H9 (cell line): ENCODE measurements around the gene KCTD1. TPM values are rescaled to one million over a fixed set of nuclear protein-coding genes. Genes with fewer than 3 reads are reported as not detected.

Experiments used
- DNase-seq: peaks from one replicate; pipeline ENCODE4 v3.0.0-alpha.2; 2017
- H2AFZ ChIP-seq: one replicate; pipeline ENCODE4 v1.6.1; 2013; ENCODE audit warnings: mild to moderate bottlenecking, low read length, control low read depth, moderate library complexity
- H2AK5ac ChIP-seq: 2 replicates; pipeline ENCODE4 v1.6.1; 2013; ENCODE audit warnings: low read length, control low read depth, mixed read lengths; ENCODE audit not compliant: insufficient read length
- H2BK120ac ChIP-seq: one replicate; pipeline ENCODE4 v1.6.1; 2013; ENCODE audit warnings: low read depth, mild to moderate bottlenecking, low read length, control low read depth, inconsistent platforms; ENCODE audit not compliant: poor library complexity, severe bottlenecking
- H2BK12ac ChIP-seq: 2 replicates; pipeline ENCODE4 v1.6.1; 2013; ENCODE audit warnings: low read length, control low read depth, mixed read lengths, low read depth; ENCODE audit not compliant: insufficient read length
- H2BK15ac ChIP-seq: 2 replicates; pipeline ENCODE4 v1.6.1; 2013; ENCODE audit warnings: low read depth, low read length, control low read depth
- H2BK20ac ChIP-seq: one replicate; pipeline ENCODE4 v1.6.1; 2013; ENCODE audit warnings: low read depth, mild to moderate bottlenecking, low read length, control low read depth, inconsistent platforms; ENCODE audit not compliant: poor library complexity, severe bottlenecking
- H2BK5ac ChIP-seq: 2 replicates; pipeline ENCODE4 v1.6.1; 2013; ENCODE audit warnings: low read length, control low read depth, mixed read lengths; ENCODE audit not compliant: insufficient read length
- H3K14ac ChIP-seq: 2 replicates; pipeline ENCODE4 v1.6.1; 2013; ENCODE audit warnings: low read length, control low read depth; ENCODE audit not compliant: insufficient read depth
- H3K18ac ChIP-seq: 2 replicates; pipeline ENCODE4 v1.6.1; 2013; ENCODE audit warnings: low read depth, mild to moderate bottlenecking, mixed read lengths, low read length, control low read depth; ENCODE audit not compliant: insufficient read length
- H3K23ac ChIP-seq: 2 replicates; pipeline ENCODE4 v1.6.1; 2013; ENCODE audit warnings: low read length, control low read depth, mixed read lengths, low read depth; ENCODE audit not compliant: insufficient read length
- H3K23me2 ChIP-seq: 2 replicates; pipeline ENCODE4 v1.6.1; 2013; ENCODE audit warnings: low read depth, mild to moderate bottlenecking, mixed read lengths, low read length, control low read depth; ENCODE audit not compliant: insufficient read length, poor library complexity, severe bottlenecking
- H3K27ac ChIP-seq: 2 replicates; pipeline ENCODE4 v1.5.1; 2013; ENCODE audit warnings: low read length, control low read depth, mixed read lengths, low read depth; ENCODE audit not compliant: insufficient read length
- H3K27me3 ChIP-seq: 2 replicates; pipeline ENCODE4 v1.6.1; 2013; ENCODE audit warnings: low read length, control low read depth, inconsistent platforms; ENCODE audit not compliant: insufficient read depth
- H3K4ac ChIP-seq: 2 replicates; pipeline ENCODE4 v1.6.1; 2013; ENCODE audit warnings: low read depth, mild to moderate bottlenecking, control low read depth, inconsistent platforms, low read length, moderate library complexity
- H3K4me1 ChIP-seq: 2 replicates; pipeline ENCODE4 v1.6.1; 2013; ENCODE audit warnings: low read length, control low read depth, inconsistent platforms; ENCODE audit not compliant: insufficient read depth
- H3K4me2 ChIP-seq: 2 replicates; pipeline ENCODE4 v1.6.1; 2013; ENCODE audit warnings: low read length, control low read depth, mixed read lengths; ENCODE audit not compliant: insufficient read length, insufficient read depth
- H3K56ac ChIP-seq: 2 replicates; pipeline ENCODE4 v1.6.1; 2013; ENCODE audit warnings: low read depth, mild to moderate bottlenecking, mixed read lengths, low read length, control low read depth; ENCODE audit not compliant: insufficient read length
- H3K79me1 ChIP-seq: 2 replicates; pipeline ENCODE4 v1.6.1; 2013; ENCODE audit warnings: low read depth, mild to moderate bottlenecking, moderate library complexity, low read length, control low read depth, inconsistent platforms; ENCODE audit not compliant: insufficient read depth, poor library complexity, severe bottlenecking
- H3K79me2 ChIP-seq: 2 replicates; pipeline ENCODE4 v1.6.1; 2013; ENCODE audit warnings: low read length, control low read depth, inconsistent platforms; ENCODE audit not compliant: insufficient read depth
- H3K9ac ChIP-seq: 2 replicates; pipeline ENCODE4 v1.6.1; 2013; ENCODE audit warnings: low read length, control low read depth, mixed read lengths; ENCODE audit not compliant: insufficient read length; ENCODE audit errors: extremely low read depth
- H3K9me3 ChIP-seq: one replicate; pipeline ENCODE4 v1.6.1; 2013; ENCODE audit warnings: low read depth, low read length, inconsistent platforms; ENCODE audit not compliant: control insufficient read depth
- H3T11ph ChIP-seq: one replicate; pipeline ENCODE4 v1.6.1; 2013; ENCODE audit warnings: mild to moderate bottlenecking, low read length, control low read depth, inconsistent platforms
- H4K20me1 ChIP-seq: one replicate; pipeline ENCODE4 v1.6.1; 2013; ENCODE audit not compliant: control insufficient read depth, insufficient read length, insufficient read depth
- H4K5ac ChIP-seq: 2 replicates; pipeline ENCODE4 v1.6.1; 2013; ENCODE audit warnings: low read depth, mild to moderate bottlenecking, mixed read lengths, low read length, control low read depth; ENCODE audit not compliant: insufficient read length
- H4K8ac ChIP-seq: replicated peaks from 2 replicates; pipeline ENCODE4 v1.6.1; 2013; ENCODE audit warnings: low read length, control low read depth, mixed read lengths, low read depth; ENCODE audit not compliant: insufficient read length
- H4K91ac ChIP-seq: 2 replicates; pipeline ENCODE4 v1.6.1; 2013; ENCODE audit warnings: low read depth, mild to moderate bottlenecking, moderate library complexity, mixed read lengths, low read length, control low read depth; ENCODE audit not compliant: insufficient read length
- H3K27ac Mint-ChIP-seq, 3 experiments: 2 replicates in 2 of 3; 3 replicates in 1 of 3; pipeline ENCODE4 v1.8.0; 2020 to 2021; ENCODE audit warnings: mixed read lengths in 3 of 3, mild to moderate bottlenecking in 1 of 3, moderate library complexity in 1 of 3
- H3K27me3 Mint-ChIP-seq: 2 replicates; pipeline ENCODE4 v1.8.0; 2021; ENCODE audit warnings: low read depth, mild to moderate bottlenecking, moderate library complexity, mixed read lengths
- H3K36me3 Mint-ChIP-seq, 3 experiments: 2 replicates in 2 of 3; 3 replicates in 1 of 3; pipeline ENCODE4 v1.8.0; 2020 to 2021; ENCODE audit warnings: low read depth in 3 of 3, mixed read lengths in 3 of 3; ENCODE audit not compliant: insufficient read depth in 1 of 3
- H3K4me1 Mint-ChIP-seq, 2 experiments: 2 replicates each; pipeline ENCODE4 v1.8.0; 2020; ENCODE audit warnings: mixed read lengths in 2 of 2
- H3K4me3 Mint-ChIP-seq, 2 experiments: 2 replicates in 1 of 2; 3 replicates in 1 of 2; pipeline ENCODE4 v1.8.0; 2020 to 2021; ENCODE audit warnings: mild to moderate bottlenecking in 2 of 2, mixed read lengths in 2 of 2, moderate library complexity in 1 of 2
- H3K9me3 Mint-ChIP-seq, 2 experiments: 2 replicates in 1 of 2; 3 replicates in 1 of 2; pipeline ENCODE4 v1.8.0; 2020; ENCODE audit warnings: mild to moderate bottlenecking in 2 of 2, mixed read lengths in 2 of 2, moderate library complexity in 1 of 2
- WGBS: extraction: QIAGEN DNeasy Blood & Tissue Kit; methylation state at CpG from one replicate; pipeline ENCODE4 v1.1.7; 2013; ENCODE audit warnings: missing lambda C conversion rate, low lambda C conversion rate, mixed read lengths; ENCODE audit not compliant: insufficient read length; ENCODE audit errors: extremely low coverage; 5-methylcytosine and 5-hydroxymethylcytosine counted together
- total RNA-seq: library from RNA; stranded (reverse); gene quantifications from 2 replicates; pipeline ENCODE4 v1.2.1, GENCODE V29; 2021
- TF ChIP-seq, protein P1 (sequence below): fragments of 200-600 bp; sonication (generic); conservative IDR thresholded peaks from 3 replicates; pipeline ENCODE4 v1.8.0; 2021; ENCODE audit warnings: antibody characterized with exemption, mild to moderate bottlenecking

The KCTD1 gene
- total RNA-seq, 1 experiment from 2014 or later: 10.8 TPM

DNA sequence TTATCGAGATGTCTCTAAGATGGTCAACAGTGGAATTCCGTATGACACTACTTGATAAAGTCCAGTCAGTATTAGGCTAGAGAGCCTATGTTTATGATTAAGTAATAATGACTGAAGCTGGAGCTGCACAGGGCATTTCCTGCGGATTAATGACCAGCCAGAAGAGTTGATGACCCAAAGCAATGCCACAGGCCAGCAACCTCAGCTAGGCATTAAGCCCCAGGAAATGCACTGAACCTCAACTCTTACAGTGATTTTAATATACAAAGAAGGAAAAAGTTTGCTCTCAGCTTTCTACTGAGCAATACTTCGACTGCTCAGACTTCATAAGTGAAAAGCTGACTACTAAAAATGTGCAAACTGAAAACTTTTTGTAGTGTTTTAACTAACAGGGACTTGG is 3.9 kb downstream of the KCTD1 start:
- no CpG with 5 or more reads among the region's 4 CpGs for WGBS
- no peak overlapping the region for H3K27ac Mint-ChIP-seq
- Histone ChIP-seq H3K79me1 (no peaks in the 10 kb centered on the region), H3K9ac (no peak overlapping the region), H3K14ac (no peak overlapping the region), H3K79me2 (no peaks in the 10 kb centered on the region), H3K4me1 (0 out of 2 replicates have a peak, but pooled peaks cover 2% of the 10 kb centered on the region), H3K18ac (no peak overlapping the region), H2AFZ (no peak overlapping the region), H2BK20ac (no peak overlapping the region), H4K91ac (no peak overlapping the region), H4K20me1 (peaks cover 2% of the 10 kb centered on the region), H3K56ac (no peak overlapping the region), H2BK15ac (no peak overlapping the region), H3K4ac (no peak overlapping the region), H3K27me3 (peaks cover 17% of the 10 kb centered on the region; the same call in 1 of the 2 replicates), H2AK5ac (no peak overlapping the region), H4K5ac (no peak overlapping the region), H3K27ac (no peak overlapping the region), H3K23ac (no peak overlapping the region), H3K9me3 (no peaks in the 10 kb centered on the region), H3K4me2 (no peak overlapping the region), H2BK120ac (no peak overlapping the region), H3K23me2 (peaks cover 15% of the 10 kb centered on the region), H2BK12ac (no peak overlapping the region), H2BK5ac (no peak overlapping the region), H3T11ph (no peak overlapping the region), H4K8ac (no peak overlapping the region)
- peaks cover 0 to 3% (median 0%) of the 10 kb centered on the region in 3 experiments; a peak in 1 of 7 replicates for H3K36me3 Mint-ChIP-seq
- no peak overlapping the region for H3K4me3 Mint-ChIP-seq
- TF ChIP-seq, protein P1, sequence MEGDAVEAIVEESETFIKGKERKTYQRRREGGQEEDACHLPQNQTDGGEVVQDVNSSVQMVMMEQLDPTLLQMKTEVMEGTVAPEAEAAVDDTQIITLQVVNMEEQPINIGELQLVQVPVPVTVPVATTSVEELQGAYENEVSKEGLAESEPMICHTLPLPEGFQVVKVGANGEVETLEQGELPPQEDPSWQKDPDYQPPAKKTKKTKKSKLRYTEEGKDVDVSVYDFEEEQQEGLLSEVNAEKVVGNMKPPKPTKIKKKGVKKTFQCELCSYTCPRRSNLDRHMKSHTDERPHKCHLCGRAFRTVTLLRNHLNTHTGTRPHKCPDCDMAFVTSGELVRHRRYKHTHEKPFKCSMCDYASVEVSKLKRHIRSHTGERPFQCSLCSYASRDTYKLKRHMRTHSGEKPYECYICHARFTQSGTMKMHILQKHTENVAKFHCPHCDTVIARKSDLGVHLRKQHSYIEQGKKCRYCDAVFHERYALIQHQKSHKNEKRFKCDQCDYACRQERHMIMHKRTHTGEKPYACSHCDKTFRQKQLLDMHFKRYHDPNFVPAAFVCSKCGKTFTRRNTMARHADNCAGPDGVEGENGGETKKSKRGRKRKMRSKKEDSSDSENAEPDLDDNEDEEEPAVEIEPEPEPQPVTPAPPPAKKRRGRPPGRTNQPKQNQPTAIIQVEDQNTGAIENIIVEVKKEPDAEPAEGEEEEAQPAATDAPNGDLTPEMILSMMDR: no peak
- H3K27me3 Mint-ChIP-seq: peaks cover 38% of the 10 kb centered on the region
- no peaks in the 10 kb centered on the region for H3K9me3 Mint-ChIP-seq
- no peak for DNase-seq
- peaks cover 42 to 46% of the 10 kb centered on the region in 2 experiments for H3K4me1 Mint-ChIP-seq
